GM18868 (cell line): Measurements from ENCODE around the gene MTA1.

Source experiments
- ATAC-seq: cut with Tn5 transposase; IDR thresholded peaks from one replicate; pipeline ENCODE4 v1.9.1; 2021; ENCODE audit warnings: mild to moderate bottlenecking, moderate library complexity; ENCODE audit not compliant: unreplicated experiment

Gene MTA1

DNA sequence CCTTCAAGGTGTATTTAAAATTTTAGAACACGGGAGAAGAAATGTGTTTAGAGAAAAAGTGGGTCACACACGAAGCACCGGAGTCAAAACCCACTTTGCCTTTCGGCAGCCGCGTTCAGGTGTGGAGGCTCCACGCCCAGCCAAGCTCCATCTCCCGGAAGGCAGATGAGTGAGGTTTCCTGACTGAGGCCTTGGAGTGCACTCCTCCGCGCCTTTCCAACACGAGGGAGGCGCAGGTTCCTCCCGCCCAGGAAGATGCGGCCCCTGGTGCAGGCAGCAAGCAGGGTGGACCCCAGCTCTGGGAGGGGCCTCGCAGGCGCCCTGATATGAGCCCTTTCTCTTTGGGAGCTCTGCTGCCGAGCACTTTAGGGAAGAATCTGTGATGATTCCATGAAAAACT is 22.5 kb downstream of the MTA1 start:
- ATAC-seq, result no peak

DNA sequence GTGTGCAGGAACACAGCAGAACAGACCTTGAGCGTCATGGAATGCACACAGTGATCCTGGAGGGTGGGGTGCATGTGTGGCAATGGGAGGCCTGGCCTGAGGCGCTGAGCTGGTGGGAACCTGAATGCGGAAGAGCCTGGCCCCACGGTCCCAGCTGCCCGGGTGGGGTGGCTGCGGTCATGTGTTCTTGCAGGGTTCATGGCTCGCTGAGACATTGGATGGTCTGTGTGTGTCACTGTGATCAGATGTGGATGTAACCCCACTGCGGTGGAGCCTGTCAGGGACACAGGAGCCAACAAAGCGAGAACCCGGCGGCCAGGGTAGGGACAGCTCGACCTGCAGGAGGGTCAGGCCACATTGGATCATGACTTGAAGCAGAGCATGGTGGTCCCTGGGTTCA is 23.2 kb downstream of the MTA1 start:
- no peak for ATAC-seq

DNA sequence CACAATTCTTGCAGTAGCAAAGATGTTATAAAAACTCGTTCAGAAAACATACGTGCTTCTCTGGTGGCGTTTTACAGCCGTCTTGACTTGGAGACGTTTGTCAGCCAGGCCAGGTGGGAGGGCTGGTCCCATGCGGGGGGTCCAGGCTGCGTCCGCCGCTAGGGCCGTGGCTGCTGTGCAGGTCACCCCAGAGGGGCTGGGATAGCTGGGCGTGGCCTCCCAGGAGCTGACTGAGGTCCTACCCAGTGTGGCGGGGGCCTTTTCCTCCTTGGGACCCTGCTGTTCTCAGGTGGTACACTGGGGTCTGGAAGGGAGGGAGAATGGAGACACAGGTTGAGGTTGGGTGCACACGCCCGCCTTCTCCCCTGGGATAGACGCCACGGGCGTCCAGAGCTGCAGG is 25.2 kb downstream of the MTA1 start:
- ATAC-seq, result no peak

DNA sequence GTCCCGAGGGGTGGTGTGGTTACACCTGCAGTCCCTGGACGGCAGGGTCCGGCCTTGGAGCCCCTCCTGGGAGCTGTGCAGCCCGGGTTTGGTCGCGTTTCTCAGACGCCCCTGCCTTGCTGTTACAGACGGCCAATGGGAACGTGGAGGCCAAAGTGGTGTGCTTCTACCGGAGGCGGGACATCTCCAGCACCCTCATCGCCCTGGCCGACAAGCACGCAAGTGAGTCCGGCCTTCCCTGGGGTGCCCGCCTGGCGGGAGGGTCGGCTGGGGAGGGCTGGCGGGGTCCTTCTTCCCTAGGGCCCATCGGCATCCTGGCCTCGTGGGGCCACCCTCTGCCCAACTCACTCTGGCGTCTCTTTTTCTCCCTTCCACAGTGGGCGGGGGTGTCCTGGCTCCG is 25.7 kb downstream of the MTA1 start:
- no peak for ATAC-seq

DNA sequence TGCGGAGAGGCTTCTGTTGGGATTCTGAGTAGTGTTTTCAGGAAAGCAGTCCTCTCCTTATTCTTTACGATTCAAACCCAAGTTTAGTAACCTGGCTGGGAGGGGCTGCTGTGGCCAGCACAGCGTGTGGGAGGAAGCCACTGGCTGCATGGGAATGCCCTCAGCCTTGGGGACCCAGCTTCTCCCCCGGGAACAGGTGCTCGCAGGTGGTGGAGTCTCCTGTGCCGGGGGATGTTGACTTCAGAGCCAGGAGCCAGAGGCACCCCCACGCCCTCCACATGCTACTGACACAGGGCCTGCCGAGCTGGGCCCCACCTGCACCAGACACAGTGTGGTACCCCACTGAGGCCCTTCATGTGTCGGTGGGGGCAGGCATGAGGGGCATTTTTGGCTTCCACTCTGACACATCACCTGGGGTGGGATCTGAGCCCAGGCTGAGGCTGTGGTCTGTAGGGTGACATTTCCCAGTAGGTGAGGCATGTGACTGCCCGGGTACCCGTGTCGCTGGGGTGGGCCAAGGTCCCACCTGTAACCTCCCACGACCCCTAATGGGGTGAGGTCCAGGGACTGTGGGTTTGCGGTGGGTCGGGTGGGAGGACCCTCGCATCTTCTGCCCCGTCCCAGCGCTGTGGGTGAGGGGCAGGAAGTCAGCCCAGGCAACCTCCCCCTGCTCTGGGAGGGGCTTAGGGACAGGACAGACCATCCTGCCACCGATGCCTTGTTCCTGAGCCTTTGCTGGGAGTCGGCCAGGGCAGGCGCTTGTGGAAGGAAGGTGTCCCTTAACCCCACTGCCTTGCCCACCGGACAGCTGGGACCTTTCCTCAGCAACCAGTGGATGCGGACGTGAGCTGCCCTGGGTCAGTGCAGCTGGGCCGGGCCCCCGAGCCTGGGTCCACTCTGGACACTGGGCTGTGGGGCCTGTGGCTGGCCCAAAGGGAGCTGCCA is 26.5 kb downstream of the MTA1 start:
- no peak for ATAC-seq

DNA sequence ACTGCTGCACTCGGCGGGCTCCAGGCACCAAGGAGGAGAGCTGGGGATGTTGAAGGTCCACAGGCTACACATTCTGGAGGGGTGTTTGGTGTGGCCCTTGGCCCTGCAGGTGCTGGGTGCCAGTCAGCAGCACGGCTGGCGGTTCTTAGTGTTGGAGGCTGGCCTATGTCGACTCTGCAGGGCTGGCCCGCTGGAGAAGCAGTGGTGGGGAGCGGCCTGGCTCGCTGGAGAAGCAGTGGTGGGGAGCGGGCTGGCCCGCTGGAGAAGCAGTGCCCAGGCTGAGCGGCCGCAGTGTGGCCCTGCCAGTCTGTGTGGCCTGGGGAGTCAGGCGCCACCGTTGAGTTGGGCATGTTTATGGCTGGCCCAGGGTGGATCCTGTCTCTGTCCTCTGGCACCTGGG is 27.3 kb downstream of the MTA1 start:
- ATAC-seq, result no peak

DNA sequence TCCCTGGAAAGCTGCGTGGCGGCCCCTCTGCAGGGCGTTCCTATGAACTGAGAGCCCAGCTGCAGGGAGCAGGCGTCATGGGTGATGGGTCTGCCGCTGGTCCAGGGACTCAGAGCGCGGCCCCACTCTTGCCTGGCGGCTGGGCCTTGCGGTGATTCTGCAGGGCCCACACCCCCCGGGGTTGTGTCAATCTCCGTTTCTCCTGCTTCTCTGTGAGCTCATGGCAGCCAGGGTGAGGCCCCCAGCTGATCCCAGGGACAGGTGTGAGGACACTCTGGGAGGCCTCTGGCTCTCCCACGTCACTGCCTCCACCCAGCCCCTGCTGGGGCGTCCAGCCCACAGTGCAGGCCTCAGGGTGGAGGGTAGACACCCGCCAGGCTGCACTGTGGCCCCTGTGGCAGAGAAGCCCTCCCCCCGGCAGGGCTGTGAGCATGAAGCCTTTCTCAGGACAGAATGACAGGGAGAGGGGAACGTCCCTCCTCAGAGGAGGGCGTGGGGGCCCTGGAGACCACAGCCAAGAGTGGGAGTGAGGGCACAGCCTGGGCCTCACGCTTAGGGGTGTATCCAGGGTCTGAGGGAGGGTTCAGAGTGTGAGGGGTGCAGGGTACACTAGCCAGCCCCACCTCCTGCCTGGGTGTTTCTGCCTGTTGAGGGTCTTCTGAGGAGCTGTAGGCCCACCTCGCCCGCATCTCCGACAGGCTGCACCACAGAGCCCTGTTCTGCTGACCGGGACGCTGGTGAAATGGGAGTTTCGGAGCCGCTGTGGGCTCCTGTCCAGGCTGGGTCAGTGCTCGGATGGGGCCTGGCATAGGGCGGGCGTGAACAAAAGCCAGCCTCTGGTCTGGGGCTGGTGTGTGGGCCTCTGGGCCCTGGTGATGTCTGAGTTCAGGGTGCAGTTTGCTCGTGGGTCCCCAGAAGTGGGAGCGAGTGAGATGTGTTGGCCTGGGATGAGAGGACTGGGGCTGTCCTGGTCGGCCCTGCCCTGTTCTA is 28.3 kb downstream of the MTA1 start:
- ATAC-seq, result no peak

DNA sequence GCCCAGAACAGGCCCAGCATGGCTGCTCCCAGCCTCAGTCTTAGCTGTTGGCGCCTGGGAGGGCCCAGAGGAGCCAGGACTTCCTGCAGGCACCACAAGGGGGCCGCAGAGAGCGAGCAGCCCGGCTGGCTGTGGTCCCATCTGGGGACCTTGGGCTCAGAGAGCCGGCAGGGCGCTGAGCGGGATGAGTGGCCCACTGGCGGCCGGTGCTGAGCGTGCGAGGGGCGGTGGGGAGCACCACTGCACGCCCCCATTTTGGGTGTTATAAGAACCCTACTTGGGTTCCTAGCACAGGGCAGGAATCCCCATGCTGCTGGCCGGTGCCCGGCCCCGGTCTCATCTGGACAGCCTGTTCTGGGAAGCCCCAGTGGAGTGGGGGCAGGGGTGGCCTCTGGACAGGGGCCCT is 29.1 kb downstream of the MTA1 start:
- no peak for ATAC-seq

DNA sequence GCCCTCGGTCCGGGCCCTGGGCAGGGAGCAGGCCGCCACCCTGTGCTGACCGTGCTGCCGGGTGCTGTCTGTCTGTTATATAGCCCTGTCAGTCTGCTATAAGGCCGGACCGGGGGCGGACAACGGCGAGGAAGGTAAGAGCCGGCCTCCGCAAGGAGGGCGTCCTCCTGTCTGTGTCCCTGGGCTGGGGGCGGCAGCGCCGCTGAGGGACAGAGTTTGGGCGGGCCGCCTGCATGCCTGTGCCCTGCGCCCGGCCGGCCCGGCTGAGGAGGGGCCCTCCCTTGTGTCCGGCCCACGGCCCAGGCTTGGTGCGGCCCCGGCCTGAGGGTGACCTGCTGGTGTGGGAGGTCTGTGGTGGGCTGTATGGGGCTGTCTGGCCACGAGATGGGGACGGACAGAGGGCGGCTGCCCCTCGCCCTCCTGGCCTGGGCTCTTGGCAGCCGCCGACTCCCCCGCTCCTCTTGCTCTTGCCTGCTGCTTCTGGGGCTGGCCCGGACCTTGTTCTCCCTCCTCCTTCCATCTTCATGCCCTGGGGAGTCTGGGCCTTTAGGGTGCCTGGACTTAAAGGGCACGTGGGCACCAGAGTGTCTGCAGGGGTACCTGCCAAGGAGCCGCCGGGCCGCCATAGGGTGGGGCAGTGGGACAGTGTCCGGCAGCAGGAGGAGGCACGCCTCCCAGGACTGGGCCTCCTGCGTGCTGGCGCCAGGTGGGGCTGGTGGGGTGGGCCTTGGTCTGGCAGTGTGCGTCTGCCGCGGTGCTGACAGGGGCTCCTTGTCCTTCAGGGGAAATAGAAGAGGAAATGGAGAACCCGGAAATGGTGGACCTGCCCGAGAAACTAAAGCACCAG is 29.9 kb downstream of the MTA1 start:
- no peak for ATAC-seq

DNA sequence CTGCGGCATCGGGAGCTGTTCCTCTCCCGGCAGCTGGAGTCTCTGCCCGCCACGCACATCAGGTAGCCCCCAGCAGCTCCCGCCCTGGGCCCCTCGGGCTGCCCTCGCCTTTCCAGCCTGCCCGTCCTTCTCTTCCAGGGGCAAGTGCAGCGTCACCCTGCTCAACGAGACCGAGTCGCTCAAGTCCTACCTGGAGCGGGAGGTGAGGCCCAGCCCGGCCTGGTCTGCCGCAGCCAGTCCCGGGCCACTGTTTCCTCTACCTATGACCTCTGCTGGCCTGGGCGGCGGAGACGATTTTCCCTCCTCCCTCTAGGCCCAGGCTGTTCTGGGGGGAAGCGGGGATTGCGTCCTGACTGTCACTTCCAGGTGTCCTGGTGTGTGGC is 30.5 kb downstream of the MTA1 start:
- no peak for ATAC-seq

DNA sequence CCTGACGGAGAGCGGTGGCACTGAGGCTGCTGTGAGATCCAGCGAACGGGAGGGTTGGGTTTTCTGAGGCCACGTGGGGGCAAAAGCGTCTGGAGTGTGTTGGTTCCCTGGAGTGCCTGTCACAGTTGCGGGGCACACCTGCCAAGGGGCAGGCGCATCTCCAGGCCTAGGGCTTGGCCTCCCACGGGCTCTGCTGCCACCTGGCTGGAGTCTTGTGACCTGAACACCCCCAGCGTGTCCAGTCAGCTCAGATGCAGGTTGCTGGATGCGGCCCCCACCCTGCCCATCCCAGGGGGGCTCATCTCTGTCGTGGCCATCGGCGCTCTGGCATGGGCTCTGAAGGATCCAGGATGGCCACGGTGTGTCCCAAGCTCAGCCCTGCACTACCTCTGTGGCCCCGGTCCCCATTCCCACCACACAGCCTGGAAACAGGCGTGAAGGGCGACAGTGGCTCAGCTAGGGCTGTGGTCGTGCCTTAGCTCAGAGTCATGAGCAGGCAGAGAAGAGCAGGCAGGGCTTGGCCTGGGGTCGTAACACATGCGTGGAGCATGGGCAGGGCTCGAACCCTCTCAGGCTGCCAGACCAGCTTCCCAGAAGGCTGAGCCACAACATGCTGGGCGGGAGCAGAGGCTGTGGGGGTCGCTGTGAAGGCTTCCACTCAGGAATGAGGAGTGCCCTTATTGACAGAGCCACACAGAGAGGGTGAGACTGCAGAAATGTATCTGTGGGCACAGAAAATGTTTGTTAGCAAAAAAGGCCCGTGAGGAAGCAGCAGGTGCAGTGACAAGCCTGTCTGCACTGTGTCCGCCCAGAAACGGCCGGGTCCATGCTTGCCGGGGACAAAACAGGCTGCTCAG is 31.5 kb downstream of the MTA1 start:
- no peak for ATAC-seq

DNA sequence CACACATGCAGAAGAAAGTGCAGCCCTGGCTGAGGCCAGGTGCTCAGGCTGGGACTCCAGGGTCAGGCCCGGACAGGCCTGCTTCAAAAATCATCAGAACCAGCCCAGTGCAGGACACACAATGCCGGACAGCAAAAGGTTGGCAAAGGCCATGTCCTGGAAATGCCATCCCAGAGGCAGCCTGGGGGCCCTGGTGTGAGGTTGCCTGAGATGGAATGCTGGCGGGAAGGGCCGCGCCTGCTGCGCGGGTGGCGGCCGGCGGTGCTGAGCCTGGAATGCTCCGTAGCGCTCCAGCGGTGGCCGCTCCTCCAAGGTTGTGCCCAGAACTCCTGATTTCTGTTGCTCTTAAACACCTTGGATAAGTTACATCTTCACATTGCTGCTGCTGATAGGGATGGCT is 33.3 kb downstream of the MTA1 start:
- no peak for ATAC-seq

DNA sequence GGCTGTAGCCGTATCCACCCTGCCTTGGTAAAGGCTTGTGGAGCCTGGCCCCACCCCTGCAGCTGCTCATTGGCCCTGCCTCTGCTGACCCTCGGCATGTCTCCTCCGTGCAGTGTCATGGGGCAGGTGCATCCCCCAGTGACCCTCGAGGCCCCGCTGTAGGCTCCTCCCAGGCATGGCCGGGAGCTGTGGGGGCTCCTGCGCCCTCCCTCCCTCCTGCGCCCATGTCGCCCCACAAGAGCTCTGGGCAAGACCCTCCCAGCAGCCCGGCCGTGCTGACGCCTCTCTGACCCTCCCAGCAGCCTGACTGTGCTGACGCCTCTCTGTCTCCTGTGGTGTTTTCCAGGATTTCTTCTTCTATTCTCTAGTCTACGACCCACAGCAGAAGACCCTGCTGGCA is 34.2 kb downstream of the MTA1 start:
- no peak for ATAC-seq

DNA sequence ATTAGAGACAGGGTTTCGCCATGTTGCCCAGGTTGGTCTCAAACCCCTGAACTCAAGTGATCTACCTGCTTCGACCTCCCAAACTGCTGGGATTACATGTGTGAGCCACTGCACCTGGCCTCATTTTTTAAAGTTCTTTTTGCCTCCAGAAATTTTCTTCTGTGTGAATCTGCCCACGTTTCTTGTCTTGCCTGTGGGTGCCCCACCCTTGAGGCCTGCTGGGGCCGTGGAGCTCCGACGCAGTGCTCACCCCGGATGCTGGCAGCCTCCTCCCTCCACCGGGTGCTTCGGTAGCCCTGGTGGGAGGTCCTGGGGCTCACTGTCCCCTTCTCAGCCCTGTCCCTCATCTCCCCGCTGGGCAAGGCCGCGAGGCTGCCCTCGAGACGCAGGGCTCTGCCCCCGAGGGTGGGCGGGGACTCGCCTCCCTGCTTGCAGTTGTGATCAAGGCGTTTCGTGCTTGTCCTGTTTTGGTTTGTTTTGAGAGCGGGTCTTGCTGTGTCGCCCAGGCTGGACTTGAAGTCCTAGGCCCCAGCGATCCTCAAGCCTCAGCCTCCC is 35.5 kb downstream of the MTA1 start:
- no peak for ATAC-seq

DNA sequence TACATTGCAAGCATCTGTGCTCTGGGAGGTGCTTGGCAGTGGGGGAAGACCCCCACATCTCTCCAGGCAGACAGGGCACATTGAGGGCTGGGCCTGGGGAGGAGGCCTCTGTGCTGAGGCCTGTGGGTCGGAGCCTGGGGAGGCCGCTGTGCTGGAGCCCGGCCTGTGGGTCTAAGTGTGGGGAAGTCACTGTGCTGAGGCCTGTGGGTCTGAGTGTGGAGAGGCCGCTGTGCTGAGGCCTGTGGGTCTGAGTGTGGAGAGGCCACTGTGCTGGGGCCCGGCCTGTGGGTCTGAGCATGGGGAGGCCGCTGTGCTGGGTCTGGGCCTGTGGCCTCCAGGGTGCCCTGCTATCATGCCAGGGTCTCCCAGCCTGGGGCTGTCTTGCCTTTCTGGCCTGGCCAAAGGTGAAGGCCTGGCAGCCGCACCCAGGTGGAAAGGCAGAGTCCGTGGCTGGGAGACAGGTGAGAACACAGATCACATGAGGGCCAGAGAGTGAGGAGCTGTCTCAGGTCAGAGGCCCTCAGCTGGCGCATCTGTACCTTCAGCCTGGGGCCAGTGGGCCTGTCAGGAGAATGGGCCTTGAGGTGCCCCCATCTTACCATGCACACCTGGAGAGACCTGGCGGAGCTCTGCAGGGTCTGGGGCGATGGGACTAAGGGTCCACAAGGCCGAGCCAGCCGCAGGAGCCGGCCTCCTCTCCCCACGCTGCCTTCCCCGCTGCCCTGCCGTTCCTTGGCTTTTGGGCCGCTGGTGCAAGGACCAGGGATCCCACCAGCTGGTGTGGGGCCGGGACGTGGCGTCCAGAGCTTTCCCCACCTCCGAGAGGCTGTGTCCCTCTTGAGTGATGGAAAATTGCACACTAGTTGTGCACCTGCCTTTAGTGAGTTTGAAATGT is 36.4 kb downstream of the MTA1 start:
- ATAC-seq, result no peak

DNA sequence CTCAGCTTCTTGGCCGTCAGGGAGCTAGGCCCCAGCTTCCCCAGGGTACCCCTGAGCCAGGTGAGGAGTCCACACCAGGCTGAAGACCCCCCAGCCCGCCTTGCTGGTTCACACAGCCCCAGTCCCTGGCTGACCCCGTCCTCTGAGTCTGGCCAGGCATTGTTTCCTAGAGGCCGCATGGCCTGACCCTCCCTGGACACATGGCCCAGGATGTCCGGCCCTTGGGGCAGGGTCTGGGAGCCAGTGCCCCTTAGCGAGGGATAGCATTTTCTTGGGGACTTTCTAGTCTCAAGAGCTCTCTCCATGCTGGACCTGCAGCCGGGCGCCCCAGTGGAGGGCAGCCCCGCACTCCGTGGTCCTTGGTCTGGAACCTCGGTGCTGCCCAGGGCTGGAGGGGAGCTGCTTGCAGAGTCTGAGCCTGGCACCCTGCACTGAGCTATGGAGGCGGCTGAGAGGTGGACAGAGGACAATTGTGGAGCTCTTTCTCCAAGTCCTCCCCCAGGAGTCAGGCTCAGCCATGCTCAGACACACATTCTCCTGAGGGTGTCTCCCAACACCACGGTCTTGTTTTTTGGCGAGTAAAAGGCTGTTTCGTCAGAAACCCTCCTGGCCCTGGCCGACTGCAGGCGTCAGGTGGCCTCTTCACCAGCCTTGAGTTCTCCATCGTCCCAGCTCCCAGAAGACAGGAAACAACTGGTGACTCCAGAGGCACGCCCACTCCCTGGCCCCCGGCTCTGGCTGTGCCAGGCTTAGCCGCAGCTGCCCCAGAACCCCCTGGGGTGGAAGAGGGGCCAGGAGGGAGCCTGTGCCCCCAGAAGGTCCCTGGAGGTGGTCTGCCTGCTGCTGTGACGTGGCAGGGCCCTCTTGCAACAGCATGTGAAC is 37.4 kb downstream of the MTA1 start:
- no peak for ATAC-seq

DNA sequence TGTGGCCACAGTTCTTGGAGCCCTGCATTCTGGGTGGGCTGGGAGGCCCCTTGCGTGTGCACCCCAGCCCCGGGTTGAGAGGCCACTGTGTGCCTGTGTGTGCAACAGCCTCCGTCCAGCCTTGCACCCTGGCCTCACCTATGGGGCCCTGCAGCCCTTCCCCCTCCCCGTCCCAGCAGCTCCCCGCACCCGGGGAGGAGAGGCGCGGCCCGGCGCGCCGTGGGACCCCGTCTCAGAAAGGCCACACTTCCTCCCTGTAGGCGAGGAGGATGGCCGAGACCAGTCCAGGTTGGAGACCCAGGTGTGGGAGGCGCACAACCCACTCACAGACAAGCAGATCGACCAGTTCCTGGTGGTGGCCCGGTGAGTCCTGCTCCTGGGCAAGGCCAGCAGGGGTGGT is 38.4 kb downstream of the MTA1 start:
- ATAC-seq, result no peak

DNA sequence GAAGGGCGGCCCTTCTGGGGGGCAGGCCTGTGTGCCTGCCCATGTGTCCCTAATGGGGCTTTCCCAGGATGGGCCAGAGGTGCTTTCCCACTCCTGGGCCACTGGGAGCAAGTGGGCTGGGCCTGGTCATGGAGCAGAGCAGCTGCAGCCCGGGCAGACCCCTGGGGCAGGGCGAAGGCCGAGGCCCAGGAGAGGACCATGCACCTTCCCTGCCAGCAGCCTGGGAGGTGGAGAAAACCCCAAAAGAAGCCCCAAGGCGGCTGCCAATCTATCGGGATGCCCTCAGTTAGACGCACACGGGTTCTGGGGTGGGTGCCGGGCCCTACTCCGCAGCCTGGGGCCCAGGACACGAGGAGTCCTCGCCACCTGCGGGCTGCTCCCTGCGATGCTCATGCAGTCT is 38.9 kb downstream of the MTA1 start:
- ATAC-seq, result no peak
